OCI-LY1 (cell line): ENCODE data around the gene RPS6KA3.

Experiments used
- CTCF ChIP-seq: fragments of 200-600 bp; sonication (generic), shearing (Covaris generic); IDR thresholded peaks from 2 replicates; pipeline ENCODE4 v1.5.1; 2017; ENCODE audit warnings: mild to moderate bottlenecking, antibody characterized with exemption, low read length, moderate library complexity, mixed read lengths
- EZH2 ChIP-seq: fragments of 200-600 bp; sonication (generic), shearing (Covaris generic); IDR thresholded peaks from 2 replicates; pipeline ENCODE4 v1.8.0; 2017; ENCODE audit warnings: borderline replicate concordance, mixed run types, mild to moderate bottlenecking, antibody characterized with exemption, low read length, moderate library complexity, mixed read lengths

- no peak for TF ChIP-seq CTCF
- no peak for TF ChIP-seq EZH2
Observed at GRCh38 chrX:20271186-20271585, 4.5 kb upstream of the RPS6KA3 start.
